Right renal cortex interstitium (tissue), 3 donors: Measurements from ENCODE around the gene CACNA1A. TPM values are rescaled to one million over a fixed set of nuclear protein-coding genes. Genes with fewer than 3 reads are reported as not detected.

Experiments
- DNase-seq, 3 donors: peaks; one replicate each; pipeline ENCODE4 v3.0.0-alpha.2; 2013; ENCODE audit warnings: low read depth in 3 of 3, low spot score in 2 of 3
- polyA plus RNA-seq, 3 donors: library from polyadenylated mRNA; unstranded; fragments of 120-200 nt; gene quantifications; one replicate each; pipeline ENCODE4 v1.2.1, GENCODE V29; 2013; ENCODE audit not compliant: insufficient read length in 3 of 3

CACNA1A gene
- polyA plus RNA-seq, 3 donors = 1.3 to 2.0 (median 1.7) TPM

GRCh38 chr19:13240312-13241022 is 265.8 kb downstream of the CACNA1A start:
- DNase-seq = no peak

- DNase-seq = no peak
These were observed 267.3 kb downstream of the CACNA1A start for GRCh38 chr19:13238891-13239534.

GRCh38 chr19:13234518-13234917 is 271.8 kb downstream of the CACNA1A start:
- DNase-seq = no peak

GRCh38 chr19:13231663-13232062 is 274.6 kb downstream of the CACNA1A start:
- DNase-seq = no peak

- DNase-seq = no peak
These were observed 277.0 kb downstream of the CACNA1A start for GRCh38 chr19:13229246-13229645.

- no peak for DNase-seq
These were observed 277.7 kb downstream of the CACNA1A start for GRCh38 chr19:13228561-13228960.

GRCh38 chr19:13226983-13227382 is 279.3 kb downstream of the CACNA1A start:
- no peak for DNase-seq

GRCh38 chr19:13225973-13226865 is 280.1 kb downstream of the CACNA1A start:
- no peak for DNase-seq

- no peak for DNase-seq
These were observed 281.2 kb downstream of the CACNA1A start for GRCh38 chr19:13225085-13225484.

GRCh38 chr19:13220847-13221246 is 285.4 kb downstream of the CACNA1A start:
- DNase-seq = no peak

GRCh38 chr19:13215572-13216380 is 290.5 kb downstream of the CACNA1A start:
- no peak for DNase-seq

GRCh38 chr19:13214036-13214730 is 292.1 kb downstream of the CACNA1A start:
- DNase-seq = no peak

- no peak for DNase-seq
These were observed 293.4 kb downstream of the CACNA1A start for GRCh38 chr19:13212759-13213330.

- DNase-seq = no peak
These were observed 294.6 kb downstream of the CACNA1A start for GRCh38 chr19:13211426-13212308.

- DNase-seq = no peak
These were observed 295.3 kb downstream of the CACNA1A start for GRCh38 chr19:13210941-13211340.

- DNase-seq = no peak
These were observed 295.9 kb downstream of the CACNA1A start for GRCh38 chr19:13210339-13210775.

GRCh38 chr19:13209484-13210338 is 296.6 kb downstream of the CACNA1A start:
- DNase-seq = no peak
